LNCAP (cell line): ENCODE measurements around the gene FAM25G.
A peak's percentile ranks its signal among the peaks of the same experiment; 100 is the strongest.

ENCODE experiments used
- TF ChIP-seq, protein P1 (sequence below): fragments of 450-650 bp; IDR thresholded peaks from 2 replicates; pipeline ENCODE4 v1.5.1; 2017; ENCODE audit warnings: mild to moderate bottlenecking

FAM25G gene

DNA sequence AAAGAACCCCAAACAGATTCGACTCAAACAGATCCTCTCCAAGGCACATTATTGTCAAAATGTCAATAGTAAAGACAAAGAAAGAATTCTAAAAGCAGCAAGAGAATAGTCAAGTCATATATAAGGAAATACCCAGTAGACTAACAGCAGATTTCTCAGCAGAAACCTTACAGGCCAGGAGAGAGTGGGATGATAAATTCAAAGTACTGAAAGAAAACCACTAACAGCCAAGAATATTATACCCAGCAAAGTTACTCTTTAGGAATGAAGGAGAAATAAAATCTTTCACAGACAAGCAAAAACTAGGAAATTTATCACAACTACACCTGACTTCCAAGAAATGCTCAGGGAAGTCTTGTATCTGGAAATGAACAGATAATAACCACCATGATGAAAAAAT lies 45.8 kb downstream of the FAM25G start:
- TF ChIP-seq, protein P1, sequence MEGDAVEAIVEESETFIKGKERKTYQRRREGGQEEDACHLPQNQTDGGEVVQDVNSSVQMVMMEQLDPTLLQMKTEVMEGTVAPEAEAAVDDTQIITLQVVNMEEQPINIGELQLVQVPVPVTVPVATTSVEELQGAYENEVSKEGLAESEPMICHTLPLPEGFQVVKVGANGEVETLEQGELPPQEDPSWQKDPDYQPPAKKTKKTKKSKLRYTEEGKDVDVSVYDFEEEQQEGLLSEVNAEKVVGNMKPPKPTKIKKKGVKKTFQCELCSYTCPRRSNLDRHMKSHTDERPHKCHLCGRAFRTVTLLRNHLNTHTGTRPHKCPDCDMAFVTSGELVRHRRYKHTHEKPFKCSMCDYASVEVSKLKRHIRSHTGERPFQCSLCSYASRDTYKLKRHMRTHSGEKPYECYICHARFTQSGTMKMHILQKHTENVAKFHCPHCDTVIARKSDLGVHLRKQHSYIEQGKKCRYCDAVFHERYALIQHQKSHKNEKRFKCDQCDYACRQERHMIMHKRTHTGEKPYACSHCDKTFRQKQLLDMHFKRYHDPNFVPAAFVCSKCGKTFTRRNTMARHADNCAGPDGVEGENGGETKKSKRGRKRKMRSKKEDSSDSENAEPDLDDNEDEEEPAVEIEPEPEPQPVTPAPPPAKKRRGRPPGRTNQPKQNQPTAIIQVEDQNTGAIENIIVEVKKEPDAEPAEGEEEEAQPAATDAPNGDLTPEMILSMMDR, result no peak

DNA sequence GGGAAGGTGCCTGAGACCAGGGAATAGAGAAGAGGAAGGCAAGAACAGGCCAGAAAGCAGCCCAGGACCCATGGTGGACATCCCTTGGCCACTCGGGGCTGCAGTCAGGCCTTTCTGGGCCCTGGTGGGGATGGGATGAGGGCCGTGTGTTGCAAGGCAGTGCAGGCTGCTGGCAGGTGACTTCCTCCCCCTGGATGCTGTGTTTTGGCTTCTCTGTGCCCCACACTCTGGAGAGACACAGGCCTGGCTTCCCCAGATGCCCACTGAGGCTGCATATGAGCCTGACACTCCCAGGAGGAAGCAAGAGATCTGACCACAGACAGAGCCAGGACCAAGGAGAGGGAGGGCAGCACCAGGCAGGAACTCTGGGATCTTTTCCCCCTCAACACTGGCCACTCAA lies 47.5 kb downstream of the FAM25G start:
- TF ChIP-seq, protein P1, result no peak

DNA sequence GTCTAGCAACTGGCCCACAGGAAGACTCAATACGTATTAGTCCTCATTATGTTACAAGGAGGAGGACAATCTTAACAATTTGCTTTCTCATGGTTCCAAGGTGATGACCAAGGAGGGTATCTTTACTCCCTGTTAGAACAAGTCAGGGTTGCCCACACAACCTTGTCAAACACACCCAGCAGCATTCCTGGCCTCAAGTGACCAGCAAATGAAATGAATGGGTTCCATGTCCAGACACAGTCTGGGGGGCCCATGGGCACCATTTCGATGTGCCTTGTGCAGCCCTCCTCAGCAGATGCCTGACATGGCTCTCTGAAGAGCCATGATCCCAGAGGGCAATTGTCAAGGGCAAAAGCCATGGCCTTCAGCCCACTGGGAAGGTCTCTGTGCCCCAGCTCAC lies 48.4 kb downstream of the FAM25G start:
- TF ChIP-seq, protein P1, result no peak

DNA sequence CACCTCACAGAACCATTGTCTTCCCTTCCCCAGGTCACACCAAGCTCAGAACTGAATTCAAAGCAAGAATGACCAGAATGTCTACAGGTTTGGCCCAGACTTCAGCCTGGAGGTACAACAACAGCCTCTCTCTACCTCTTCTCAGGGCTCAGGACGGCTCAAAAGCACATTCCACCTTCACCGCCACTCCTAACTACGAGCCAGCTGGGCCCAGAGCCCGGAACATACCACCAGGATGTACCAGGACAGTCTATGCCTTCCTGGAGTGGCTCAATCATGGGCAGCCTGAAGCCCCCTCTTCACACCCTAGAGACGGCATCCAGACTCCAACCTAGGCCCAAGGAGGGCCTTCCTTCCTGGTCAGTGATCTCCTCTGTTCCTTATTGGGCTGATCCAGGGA lies 49.1 kb downstream of the FAM25G start:
- TF ChIP-seq, protein P1, result no peak

DNA sequence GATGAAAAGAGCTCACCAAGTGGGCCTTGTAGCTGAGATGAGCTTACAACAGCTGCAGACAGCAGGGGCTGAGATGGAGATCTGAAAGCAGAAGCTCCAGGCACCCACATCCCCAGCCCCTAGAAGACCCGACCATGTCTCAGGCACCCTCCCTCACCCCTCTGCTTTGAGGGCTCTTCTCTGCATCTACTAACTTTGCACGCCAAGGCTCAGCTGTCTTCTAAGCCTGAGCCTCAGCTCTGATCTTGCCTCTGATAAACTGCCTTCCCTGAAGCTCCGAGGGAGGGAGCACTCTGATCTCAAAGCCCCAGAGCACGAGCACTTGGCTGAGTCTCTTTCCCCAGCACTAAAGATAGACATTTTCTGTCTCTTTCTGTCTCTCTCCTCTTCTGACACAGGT lies 49.6 kb downstream of the FAM25G start:
- TF ChIP-seq, protein P1, result no peak

DNA sequence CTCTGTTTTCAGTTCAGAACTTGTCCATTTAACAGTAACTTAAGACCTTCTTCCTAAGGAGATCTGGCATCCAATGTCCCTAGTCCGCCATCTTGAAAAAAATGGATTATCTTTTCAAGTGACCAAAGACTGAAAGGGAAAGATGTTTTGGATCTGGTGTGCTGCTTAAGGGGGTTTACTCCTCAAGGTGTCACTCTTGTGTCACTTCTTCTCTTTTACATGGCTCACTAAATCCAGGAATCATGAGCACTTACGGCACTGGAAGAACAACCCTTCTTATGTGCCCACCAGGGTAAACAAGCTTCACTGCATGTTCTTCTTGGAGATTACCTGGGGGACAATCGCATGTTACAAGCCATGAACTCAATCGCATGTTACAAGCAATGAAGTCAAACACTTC lies 51.3 kb downstream of the FAM25G start:
- TF ChIP-seq, protein P1, result no peak

DNA sequence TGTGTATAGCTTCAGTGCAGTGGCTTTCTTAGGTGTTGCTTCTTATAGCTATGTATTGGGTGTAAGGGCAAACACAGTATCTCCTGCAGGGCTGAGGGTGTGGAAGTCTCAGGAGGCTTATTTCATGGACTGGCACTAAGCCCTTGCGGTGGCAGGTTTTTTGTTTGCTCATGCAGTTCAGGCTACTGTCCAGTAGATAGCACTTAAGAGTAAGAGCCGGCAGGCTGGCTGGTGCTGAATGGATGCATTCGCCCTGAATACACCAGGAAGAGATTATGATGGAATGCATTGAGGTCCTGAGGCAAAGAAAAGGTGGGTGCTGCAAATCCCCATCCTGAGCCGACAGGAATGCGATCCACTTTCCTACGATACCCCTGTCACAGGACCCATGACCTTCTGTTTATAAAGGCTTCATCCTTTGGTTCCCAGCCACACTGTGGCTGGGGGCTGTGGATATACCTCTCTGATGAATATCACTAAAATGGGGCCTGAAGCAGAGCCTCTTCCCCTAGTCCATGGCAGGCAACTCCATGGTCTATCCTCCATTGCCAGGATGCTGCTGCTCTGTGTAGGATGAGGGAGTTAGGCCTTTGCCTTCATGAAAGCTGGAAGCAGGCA lies 52.5 kb downstream of the FAM25G start:
- TF ChIP-seq, protein P1, result peak; percentile 81
